Measurements from ENCODE around the gene LBP.
A peak's percentile ranks its signal among the peaks of the same experiment; 100 is the strongest.
"Not testable (repeated sequence)": the region's sequence is repeated elsewhere in the genome, so short reads cannot be mapped to it uniquely, and the experiment has no call there.

LBP gene

GRCh38 chr20:38395165-38395564 is 48.9 kb downstream of the LBP start:
- DNase-seq (ENCODE audit: low read depth in 1 of 2, low spot score in 1 of 2) = no peak
- TF ChIP-seq JUND (IDR thresholded peaks at IDR 0.05; ENCODE audit: low read depth) = no peak
- in situ Hi-C loops (cut with HindIII; ENCODE audit: low pct_unique_long_range_greater_than_20kb, low sequenced_read_pairs) = no loop called here

- DNase-seq (ENCODE audit: low read depth in 1 of 2, low spot score in 1 of 2); in situ Hi-C loops (cut with HindIII; ENCODE audit: low pct_unique_long_range_greater_than_20kb, low sequenced_read_pairs): not testable (repeated sequence)
Observed at GRCh38 chr20:38395751-38396395, 49.6 kb downstream of the LBP start.

GRCh38 chr20:38402089-38402488 is 55.8 kb downstream of the LBP start:
- no peak for TF ChIP-seq JUND (IDR thresholded peaks at IDR 0.05; ENCODE audit: low read depth)
- in situ Hi-C loops (cut with HindIII; ENCODE audit: low pct_unique_long_range_greater_than_20kb, low sequenced_read_pairs) = no loop called here

DNA sequence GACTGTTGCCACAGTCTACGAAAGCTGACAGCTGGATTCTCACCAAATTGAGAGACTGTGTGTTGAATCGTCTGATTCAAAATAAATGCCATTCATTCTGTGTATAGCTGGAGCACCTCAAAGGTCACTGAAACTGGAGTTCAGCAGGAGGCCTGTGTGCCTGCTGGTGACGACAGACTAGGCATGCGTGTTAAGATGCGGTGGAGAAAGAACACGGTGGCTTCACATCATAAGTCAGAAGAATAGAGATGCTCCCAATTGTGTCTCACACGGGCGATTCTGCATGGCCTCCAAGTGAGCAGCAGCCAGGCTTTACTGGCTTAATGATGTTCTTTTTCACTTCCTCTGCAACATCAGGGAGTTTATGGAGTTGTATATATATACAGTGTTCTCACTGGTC is 56.5 kb downstream of the LBP start:
- no peak for TF ChIP-seq JUND (IDR thresholded peaks at IDR 0.05; ENCODE audit: low read depth)
- in situ Hi-C loops (cut with HindIII; ENCODE audit: low pct_unique_long_range_greater_than_20kb, low sequenced_read_pairs) = no loop called here
- DNase-seq (ENCODE audit: low read depth in 1 of 2, low spot score in 1 of 2) = no peak

More at GRCh38 chr20:38402089-38402488, 55.8 kb downstream of the LBP start:
- no peak for DNase-seq (ENCODE audit: low read depth in 1 of 2, low spot score in 1 of 2)

GRCh38 chr20:38404016-38404415 is 57.7 kb downstream of the LBP start:
- DNase-seq (ENCODE audit: low read depth in 1 of 2, low spot score in 1 of 2) = no peak
- in situ Hi-C loops (cut with HindIII; ENCODE audit: low pct_unique_long_range_greater_than_20kb, low sequenced_read_pairs) = no loop called here
- no peak for TF ChIP-seq JUND (IDR thresholded peaks at IDR 0.05; ENCODE audit: low read depth)

- in situ Hi-C loops (cut with HindIII; ENCODE audit: low pct_unique_long_range_greater_than_20kb, low sequenced_read_pairs) = no loop called here
- TF ChIP-seq JUND (IDR thresholded peaks at IDR 0.05; ENCODE audit: low read depth) = no peak
Observed at GRCh38 chr20:38405132-38405531, 58.9 kb downstream of the LBP start.

GRCh38 chr20:38406476-38406875 is 60.2 kb downstream of the LBP start:
- TF ChIP-seq JUND (IDR thresholded peaks at IDR 0.05; ENCODE audit: low read depth) = no peak
- in situ Hi-C loops (cut with HindIII; ENCODE audit: low pct_unique_long_range_greater_than_20kb, low sequenced_read_pairs) = no loop called here
- DNase-seq (ENCODE audit: low read depth in 1 of 2, low spot score in 1 of 2) = no peak

More at GRCh38 chr20:38405132-38405531, 58.9 kb downstream of the LBP start:
- no peak for DNase-seq (ENCODE audit: low read depth in 1 of 2, low spot score in 1 of 2)

- DNase-seq (ENCODE audit: low read depth in 1 of 2, low spot score in 1 of 2) = no peak
- in situ Hi-C loops (cut with HindIII; ENCODE audit: low pct_unique_long_range_greater_than_20kb, low sequenced_read_pairs) = no loop called here
- TF ChIP-seq JUND (IDR thresholded peaks at IDR 0.05; ENCODE audit: low read depth) = no peak
Observed at GRCh38 chr20:38407321-38407720, 61.0 kb downstream of the LBP start.

DNA sequence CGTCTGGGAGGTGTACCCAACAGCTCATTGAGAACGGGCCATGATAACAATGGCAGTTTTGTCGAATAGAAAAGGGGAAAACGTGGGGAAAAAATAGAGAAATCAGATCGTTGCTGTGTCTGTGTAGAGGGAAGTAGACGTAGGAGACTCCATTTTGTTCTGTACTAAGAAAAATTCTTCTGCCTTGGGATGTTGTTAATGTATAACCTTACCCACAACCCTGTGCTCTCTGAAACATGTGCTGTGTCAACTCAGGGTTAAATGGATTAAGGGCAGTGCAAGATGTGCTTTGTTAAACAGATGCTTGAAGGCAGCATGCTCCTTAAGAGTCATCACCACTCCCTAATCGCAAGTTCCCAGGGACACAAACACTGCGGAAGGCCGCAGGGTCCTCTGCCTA is 61.5 kb downstream of the LBP start:
- DNase-seq (ENCODE audit: low read depth in 1 of 2, low spot score in 1 of 2); in situ Hi-C loops (cut with HindIII; ENCODE audit: low pct_unique_long_range_greater_than_20kb, low sequenced_read_pairs): not testable (repeated sequence)

DNA sequence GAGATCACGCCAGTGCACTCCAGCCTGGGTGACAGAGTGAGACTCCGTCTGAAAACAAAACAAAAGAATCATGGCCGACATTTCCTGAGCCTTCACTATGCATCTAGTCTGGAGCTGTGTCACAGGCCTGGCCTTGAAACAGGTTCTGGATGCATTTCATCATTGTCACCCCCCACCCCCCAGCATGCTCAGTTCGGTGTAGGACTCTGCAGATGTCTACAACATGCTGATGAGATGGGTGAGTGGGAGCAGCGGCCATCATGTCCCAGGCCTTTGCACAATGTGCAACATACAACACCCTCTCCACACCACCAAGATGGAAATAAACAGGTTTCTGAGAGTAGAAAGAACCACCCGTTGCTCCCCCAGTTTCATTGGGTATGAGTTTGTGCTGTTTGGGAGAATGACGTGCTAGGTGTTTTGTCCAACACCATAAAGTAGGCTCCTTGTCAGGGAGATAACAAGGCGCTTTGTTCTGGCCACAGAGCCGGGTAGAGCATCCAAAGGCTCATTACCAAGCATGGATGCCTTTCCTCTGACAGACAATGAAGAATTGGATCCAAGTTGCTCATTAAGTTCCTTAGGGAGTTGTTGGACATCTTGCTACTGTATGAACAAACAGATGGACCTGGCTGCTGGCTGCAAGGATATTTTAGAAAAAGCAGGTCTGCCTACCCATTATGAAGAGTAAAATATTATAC is 66.7 kb downstream of the LBP start:
- no peak for TF ChIP-seq JUND (IDR thresholded peaks at IDR 0.05; ENCODE audit: low read depth)
- in situ Hi-C loops (cut with HindIII; ENCODE audit: low pct_unique_long_range_greater_than_20kb, low sequenced_read_pairs) = no loop called here
- no peak for DNase-seq (ENCODE audit: low read depth in 1 of 2, low spot score in 1 of 2)

GRCh38 chr20:38414769-38415450 is 68.6 kb downstream of the LBP start:
- in situ Hi-C loops (cut with HindIII; ENCODE audit: low pct_unique_long_range_greater_than_20kb, low sequenced_read_pairs) = no loop called here
- TF ChIP-seq JUND (IDR thresholded peaks at IDR 0.05; ENCODE audit: low read depth) = no peak
- DNase-seq (ENCODE audit: low read depth in 1 of 2, low spot score in 1 of 2) = no peak

GRCh38 chr20:38418509-38419204 is 72.4 kb downstream of the LBP start:
- TF ChIP-seq JUND (IDR thresholded peaks at IDR 0.05; ENCODE audit: low read depth) = no peak
- in situ Hi-C loops (cut with HindIII; ENCODE audit: low pct_unique_long_range_greater_than_20kb, low sequenced_read_pairs) = no loop called here
- DNase-seq (ENCODE audit: low read depth in 1 of 2, low spot score in 1 of 2) = peak in 1 of 2 experiments; percentile 24
